ENCODE data around the gene PRDM12. TPM values are rescaled to one million over a fixed set of nuclear protein-coding genes. Genes with fewer than 3 reads are reported as not detected.

Gene PRDM12
- total RNA-seq, 1 experiment from 2014 or later: not detected

- H3K4me1 ChIP-seq (ENCODE audit: insufficient read depth, low read length): no peaks in the 10 kb centered on the region
- H2BK20ac ChIP-seq (ENCODE audit: low read depth, low read length, poor library complexity, severe bottlenecking): no peak overlapping the region
- H3K9me3 ChIP-seq (ENCODE audit: control insufficient read depth, low read depth, low read length): no peaks in the 10 kb centered on the region
- peak overlapping the region; percentile 25 for H3K4me2 ChIP-seq (ENCODE audit: insufficient read depth, insufficient read length, low read length)
- H3K23ac ChIP-seq (ENCODE audit: insufficient read length, low read depth, low read length): no peak overlapping the region
- no peaks in the 10 kb centered on the region for H3K79me2 ChIP-seq (ENCODE audit: insufficient read depth, low read length)
- H3K4me1 Mint-ChIP-seq: peaks cover 2 to 3% of the 10 kb centered on the region in 2 experiments; a peak in 3 of 4 replicates
- H3T11ph ChIP-seq (ENCODE audit: low read length): no peak overlapping the region
- no peaks in the 10 kb centered on the region; a peak in 1 of 7 replicates for H3K36me3 Mint-ChIP-seq (ENCODE audit: insufficient read depth in 1 of 3, low read depth in 3 of 3)
- H4K8ac ChIP-seq (replicated peaks; ENCODE audit: insufficient read length, low read depth, low read length): no peak overlapping the region
- H3K56ac ChIP-seq (ENCODE audit: insufficient read length, low read depth, low read length): no peak overlapping the region
- no peak overlapping the region for H2BK15ac ChIP-seq (ENCODE audit: low read depth, low read length)
- TF ChIP-seq CTCF (conservative IDR thresholded peaks at IDR 0.05): peak; percentile 91
- no CpG with 5 or more reads among the region's 22 CpGs for WGBS (ENCODE audit: extremely low coverage, insufficient read length, low lambda C conversion rate)
- no peak overlapping the region for H3K14ac ChIP-seq (ENCODE audit: insufficient read depth, low read length)
- H4K20me1 ChIP-seq (ENCODE audit: control insufficient read depth, insufficient read depth, insufficient read length): no peaks in the 10 kb centered on the region
- H3K79me1 ChIP-seq (ENCODE audit: insufficient read depth, low read depth, low read length, poor library complexity, severe bottlenecking): no peaks in the 10 kb centered on the region
- no peak overlapping the region for H2BK5ac ChIP-seq (ENCODE audit: insufficient read length, low read length)
- no peak overlapping the region for H3K27ac Mint-ChIP-seq
- H3K9ac ChIP-seq (ENCODE audit: extremely low read depth, insufficient read length, low read length): no peak overlapping the region
- H3K4ac ChIP-seq (ENCODE audit: low read depth, low read length): no peak overlapping the region
- H2AFZ ChIP-seq (ENCODE audit: low read length): no peak overlapping the region
- no peak overlapping the region for H4K91ac ChIP-seq (ENCODE audit: insufficient read length, low read depth, low read length)
- peaks cover 49% of the 10 kb centered on the region for H3K27me3 Mint-ChIP-seq (ENCODE audit: low read depth)
- no peak overlapping the region for H3K27ac ChIP-seq (ENCODE audit: insufficient read length, low read depth, low read length)
- DNase-seq: peak; percentile 79
- peak overlapping the region; percentile 60 to 85 for H3K4me3 Mint-ChIP-seq
- H2AK5ac ChIP-seq (ENCODE audit: insufficient read length, low read length): no peak overlapping the region
- H2BK12ac ChIP-seq (ENCODE audit: insufficient read length, low read depth, low read length): no peak overlapping the region
- H3K18ac ChIP-seq (ENCODE audit: insufficient read length, low read depth, low read length): no peak overlapping the region
- peaks cover 6% of the 10 kb centered on the region for H3K23me2 ChIP-seq (ENCODE audit: insufficient read length, low read depth, low read length, poor library complexity, severe bottlenecking)
- H3K9me3 Mint-ChIP-seq: peaks cover 8 to 10% of the 10 kb centered on the region in 2 experiments
- H2BK120ac ChIP-seq (ENCODE audit: low read depth, low read length, poor library complexity, severe bottlenecking): no peak overlapping the region
- peaks cover 10% of the 10 kb centered on the region for H3K27me3 ChIP-seq (ENCODE audit: insufficient read depth, low read length)
- H4K5ac ChIP-seq (ENCODE audit: insufficient read length, low read depth, low read length): no peak overlapping the region
Observed at GRCh38 chr9:130682421-130683121, 18.2 kb downstream of the PRDM12 start.
